HUES48 (cell line): ENCODE data around the gene FAAP20.
"Not testable (repeated sequence)": the region's sequence is repeated elsewhere in the genome, so short reads cannot be mapped to it uniquely, and the experiment has no call there.

Experiments used
- H3K27ac ChIP-seq: one replicate; pipeline ENCODE4 v1.7.0; 2013; ENCODE audit warnings: low read depth, low read length, inconsistent platforms
- H3K27me3 ChIP-seq: 2 replicates; pipeline ENCODE4 v1.6.1; 2013; ENCODE audit warnings: mild to moderate bottlenecking, low read length; ENCODE audit not compliant: control insufficient read depth, insufficient read depth
- H3K36me3 ChIP-seq: 2 replicates; pipeline ENCODE4 v1.6.1; 2013; ENCODE audit warnings: low read length; ENCODE audit not compliant: control insufficient read depth, insufficient read depth
- H3K4me1 ChIP-seq: 2 replicates; pipeline ENCODE4 v1.6.1; 2013; ENCODE audit warnings: mild to moderate bottlenecking, low read length; ENCODE audit not compliant: control insufficient read depth, insufficient read depth
- H3K4me3 ChIP-seq: 2 replicates; pipeline ENCODE4 v1.5.1; 2013; ENCODE audit warnings: mild to moderate bottlenecking, low read depth, low read length
- H3K9ac ChIP-seq: 2 replicates; pipeline ENCODE4 v1.6.1; 2013; ENCODE audit warnings: mild to moderate bottlenecking, low read depth, low read length, moderate library complexity
- H3K9me3 ChIP-seq: 2 replicates; pipeline ENCODE4 v1.6.1; 2013; ENCODE audit warnings: low read length; ENCODE audit not compliant: control insufficient read depth, insufficient read depth

Gene FAAP20

DNA sequence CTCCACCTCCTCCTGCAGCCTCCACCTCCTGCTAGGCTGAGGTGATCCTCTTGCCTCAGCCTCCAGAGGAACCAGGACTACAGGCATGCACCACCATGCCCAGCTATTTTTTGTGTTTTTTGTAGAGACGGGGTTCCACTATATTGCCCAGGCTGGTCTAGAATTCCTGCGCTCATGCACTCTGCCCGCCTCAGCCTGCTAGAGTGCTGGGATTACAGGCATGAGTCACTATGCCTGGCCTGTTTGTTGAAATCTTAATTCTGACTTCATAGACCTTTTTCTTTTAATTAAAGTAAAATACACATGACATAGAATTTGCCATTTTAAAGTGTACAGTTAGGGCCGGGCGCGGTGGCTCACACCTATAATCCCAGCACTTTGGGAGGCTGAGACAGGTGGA lies 42.7 kb downstream of the FAAP20 start:
- Histone ChIP-seq H3K4me3 (no peak overlapping the region), H3K9me3 (no peaks in the 10 kb centered on the region), H3K36me3 (peaks cover 65% of the 10 kb centered on the region), H3K9ac (no peak overlapping the region), H3K27me3 (no peaks in the 10 kb centered on the region), H3K4me1 (no peaks in the 10 kb centered on the region), H3K27ac (no peak overlapping the region)

DNA sequence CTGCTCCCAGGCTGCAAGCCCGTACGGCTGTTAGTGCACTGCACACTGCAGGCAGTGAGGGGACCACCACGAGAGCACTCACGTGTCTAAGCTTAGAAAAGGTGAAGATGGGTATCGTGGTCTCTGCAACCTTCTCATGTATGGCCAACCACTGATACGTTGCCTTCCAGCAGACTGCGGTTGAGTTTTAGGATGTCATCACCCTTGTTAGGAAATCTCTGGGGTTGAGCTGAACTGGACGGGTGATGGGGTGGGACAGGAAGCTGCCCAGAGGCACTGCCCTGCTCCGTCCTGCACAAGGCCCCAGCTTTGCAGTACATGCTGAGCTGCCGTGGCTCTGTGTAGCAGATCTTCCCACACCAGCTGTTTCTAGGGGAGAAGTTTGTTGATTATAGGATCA lies 43.3 kb downstream of the FAAP20 start:
- H3K9ac ChIP-seq: no peak overlapping the region
- no peaks in the 10 kb centered on the region for H3K9me3 ChIP-seq
- no peak overlapping the region for H3K27ac ChIP-seq
- no peaks in the 10 kb centered on the region for H3K4me1 ChIP-seq
- H3K27me3 ChIP-seq: no peaks in the 10 kb centered on the region
- H3K36me3 ChIP-seq: peaks cover 65% of the 10 kb centered on the region
- no peak overlapping the region for H3K4me3 ChIP-seq

DNA sequence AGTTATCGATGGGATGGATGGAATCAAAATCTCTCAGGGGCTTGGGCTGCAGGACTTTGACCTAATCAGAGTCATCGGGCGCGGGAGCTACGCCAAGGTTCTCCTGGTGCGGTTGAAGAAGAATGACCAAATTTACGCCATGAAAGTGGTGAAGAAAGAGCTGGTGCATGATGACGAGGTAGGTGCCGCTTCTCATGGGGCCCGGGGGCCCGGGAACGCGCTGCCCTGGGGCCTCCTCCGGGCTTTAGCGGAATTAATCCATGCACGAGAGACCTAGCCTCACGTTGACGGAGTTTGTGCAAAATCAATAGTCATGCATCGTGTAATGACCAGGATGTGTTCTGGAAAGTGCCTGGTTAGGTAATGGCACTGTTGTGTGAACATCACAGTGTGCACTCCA lies 43.8 kb downstream of the FAAP20 start:
- no peaks in the 10 kb centered on the region for H3K9me3 ChIP-seq
- no peaks in the 10 kb centered on the region for H3K4me1 ChIP-seq
- no peak overlapping the region for H3K9ac ChIP-seq
- H3K27ac ChIP-seq: no peak overlapping the region
- no peak overlapping the region for H3K4me3 ChIP-seq
- H3K27me3 ChIP-seq: no peaks in the 10 kb centered on the region
- H3K36me3 ChIP-seq: peaks cover 65% of the 10 kb centered on the region

DNA sequence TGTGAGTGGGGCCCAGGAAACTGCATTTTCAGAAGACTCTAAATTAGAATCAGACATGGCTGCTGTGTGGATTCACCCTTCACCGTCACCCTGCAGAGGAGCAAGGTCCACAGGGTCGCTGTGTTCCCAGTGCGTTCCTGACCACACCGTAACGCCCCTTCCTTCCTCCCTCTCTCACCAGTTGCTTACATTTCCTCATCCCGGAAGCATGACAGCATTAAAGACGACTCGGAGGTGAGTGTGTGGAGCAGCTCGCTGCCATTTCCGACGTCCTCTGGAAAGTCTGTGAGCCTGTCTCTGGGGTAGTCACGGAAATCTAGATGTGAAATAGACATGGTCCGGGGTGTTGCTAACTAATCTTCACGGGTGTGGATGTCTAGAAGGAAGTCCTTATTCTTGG lies 45.9 kb downstream of the FAAP20 start:
- H3K36me3 ChIP-seq: peaks cover 64% of the 10 kb centered on the region
- H3K27me3 ChIP-seq: no peaks in the 10 kb centered on the region
- H3K4me1 ChIP-seq: no peaks in the 10 kb centered on the region
- H3K9me3 ChIP-seq: no peaks in the 10 kb centered on the region
- H3K27ac ChIP-seq: no peak overlapping the region
- H3K9ac ChIP-seq: no peak overlapping the region
- no peak overlapping the region for H3K4me3 ChIP-seq

DNA sequence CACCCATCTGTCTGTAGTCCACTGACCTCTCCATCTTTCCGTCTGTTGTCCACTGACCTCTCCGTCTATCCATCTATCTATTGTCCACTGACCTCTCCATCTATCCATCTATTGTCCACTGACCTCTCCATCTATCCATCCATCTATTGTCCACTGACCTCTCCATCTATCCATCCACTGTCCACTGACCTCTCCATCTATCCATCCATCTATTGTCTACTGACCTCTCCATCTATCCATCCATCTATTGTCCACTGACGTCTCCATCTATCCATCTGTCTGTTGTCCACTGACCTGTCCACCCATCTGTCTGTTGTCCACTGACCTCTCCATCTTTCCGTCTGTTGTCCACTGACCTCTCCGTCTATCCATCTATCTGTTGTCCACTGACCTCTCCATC lies 46.7 kb downstream of the FAAP20 start:
- not testable (repeated sequence) for H3K4me3 ChIP-seq, H3K9me3 ChIP-seq, H3K27me3 ChIP-seq, H3K27ac ChIP-seq, H3K9ac ChIP-seq, H3K4me1 ChIP-seq
- peaks cover 57% of the 10 kb centered on the region for H3K36me3 ChIP-seq

DNA sequence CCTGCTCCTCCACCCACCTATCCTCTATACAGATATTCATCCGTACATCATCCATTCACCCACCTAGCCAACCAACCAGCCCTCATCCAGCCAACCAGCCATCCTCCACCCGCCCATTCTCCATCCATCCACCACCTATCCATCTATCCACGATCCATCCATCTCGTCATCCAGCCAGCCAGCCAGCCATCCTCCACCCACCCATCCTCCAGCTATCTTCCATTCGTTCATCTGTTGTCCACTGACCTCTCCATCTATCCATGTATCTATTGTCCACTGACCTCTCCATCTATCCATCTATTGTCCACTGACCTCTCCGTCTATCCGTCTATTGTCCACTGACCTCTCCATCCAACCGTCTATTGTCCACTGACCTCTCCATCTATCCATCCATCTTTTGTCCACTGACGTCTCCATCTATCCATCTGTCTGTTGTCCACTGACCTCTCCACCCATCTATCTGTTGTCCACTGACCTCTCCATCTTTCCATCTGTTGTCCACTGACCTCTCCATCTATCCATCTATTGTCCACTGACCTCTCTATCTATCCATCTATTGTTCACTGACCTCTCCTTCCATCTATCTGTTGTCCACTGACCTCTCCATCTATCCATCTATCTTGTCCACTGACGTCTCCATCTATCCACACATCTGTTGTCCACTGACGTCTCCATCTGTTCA lies 47.6 kb downstream of the FAAP20 start:
- no peak overlapping the region for H3K4me3 ChIP-seq
- H3K27ac ChIP-seq: no peak overlapping the region
- H3K36me3 ChIP-seq: peaks cover 53% of the 10 kb centered on the region
- H3K9me3 ChIP-seq: no peaks in the 10 kb centered on the region
- no peaks in the 10 kb centered on the region for H3K4me1 ChIP-seq
- no peak overlapping the region for H3K9ac ChIP-seq
- no peaks in the 10 kb centered on the region for H3K27me3 ChIP-seq

DNA sequence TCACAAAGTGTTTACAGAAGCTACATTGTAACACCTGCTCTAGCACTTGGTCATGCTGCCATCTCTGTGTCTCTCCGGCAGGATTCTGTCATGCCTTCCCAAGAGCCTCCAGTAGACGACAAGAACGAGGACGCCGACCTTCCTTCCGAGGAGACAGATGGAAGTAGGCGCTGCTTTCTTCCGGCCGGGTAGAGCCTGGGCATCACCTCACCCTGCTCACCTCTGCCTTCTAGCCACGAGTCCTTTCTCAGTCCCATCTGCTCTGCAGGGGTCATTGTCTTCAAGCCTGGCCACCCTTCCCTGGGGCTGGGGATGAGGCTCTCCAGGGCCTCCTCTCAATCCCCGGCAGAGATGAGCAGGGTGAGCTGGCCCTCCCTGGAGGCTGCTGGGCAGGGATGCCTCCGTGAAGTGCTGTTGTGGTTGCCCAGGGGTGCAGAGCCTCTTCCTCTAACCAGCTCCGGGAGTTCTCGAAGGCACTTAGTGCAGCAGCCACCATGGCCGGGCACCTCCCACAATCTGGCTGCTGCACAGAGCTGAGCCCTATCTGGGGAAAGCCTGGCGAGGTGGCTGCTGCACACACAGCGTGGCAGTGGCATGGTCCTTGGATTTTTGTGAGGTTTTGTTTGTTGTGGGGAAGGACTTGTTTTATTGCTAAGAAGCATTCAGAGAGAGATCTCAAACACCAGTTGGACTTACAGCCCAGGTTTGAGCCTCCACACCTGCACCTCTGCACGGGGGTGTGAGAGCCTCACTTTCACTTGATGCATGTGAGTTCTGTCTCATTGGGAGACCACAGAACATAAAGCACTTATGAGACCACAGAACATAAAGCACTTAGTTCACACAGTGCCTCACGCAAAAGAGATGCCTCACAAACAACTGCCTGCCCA lies 48.4 kb downstream of the FAAP20 start:
- Histone ChIP-seq H3K27ac (no peak overlapping the region), H3K9ac (no peak overlapping the region)

DNA sequence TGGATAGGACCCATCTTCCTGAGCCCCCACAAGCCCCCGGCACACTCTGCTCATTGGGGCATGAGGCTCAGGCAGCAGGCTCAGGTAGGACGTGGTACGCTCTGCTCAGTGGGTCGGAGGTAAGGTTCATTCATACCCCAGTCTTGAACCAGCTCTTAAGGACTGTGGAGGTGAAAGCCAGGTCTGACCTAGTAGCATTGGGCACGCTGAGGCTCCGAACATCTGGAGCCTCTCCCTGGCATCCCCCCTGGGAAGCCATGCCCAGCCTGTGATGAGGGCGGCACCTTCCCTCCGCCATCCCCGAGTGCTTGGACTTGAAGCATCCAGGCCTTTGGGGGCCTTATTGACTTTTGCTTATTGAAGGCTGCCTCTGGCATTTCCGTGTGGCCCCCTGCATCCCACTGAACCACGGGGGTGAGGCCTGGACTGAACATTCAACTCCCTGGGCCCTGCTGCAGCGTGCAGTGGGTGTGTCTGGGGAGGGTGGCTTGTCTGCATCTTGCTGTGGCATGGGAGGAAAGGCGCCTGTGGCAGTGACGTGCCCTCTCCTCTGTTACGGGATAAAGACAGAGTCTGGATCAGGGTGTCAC lies 50.0 kb downstream of the FAAP20 start:
- no peaks in the 10 kb centered on the region for H3K4me1 ChIP-seq
- H3K36me3 ChIP-seq: peaks cover 36% of the 10 kb centered on the region
- no peak overlapping the region for H3K27ac ChIP-seq
- no peaks in the 10 kb centered on the region for H3K27me3 ChIP-seq
- no peaks in the 10 kb centered on the region for H3K9me3 ChIP-seq
- no peak overlapping the region for H3K9ac ChIP-seq
- no peak overlapping the region for H3K4me3 ChIP-seq

More for the DNA sequence above, 48.4 kb downstream of the FAAP20 start:
- Histone ChIP-seq H3K4me3 (no peak overlapping the region), H3K36me3 (peaks cover 46% of the 10 kb centered on the region), H3K27me3 (no peaks in the 10 kb centered on the region), H3K9me3 (no peaks in the 10 kb centered on the region), H3K4me1 (no peaks in the 10 kb centered on the region)

DNA sequence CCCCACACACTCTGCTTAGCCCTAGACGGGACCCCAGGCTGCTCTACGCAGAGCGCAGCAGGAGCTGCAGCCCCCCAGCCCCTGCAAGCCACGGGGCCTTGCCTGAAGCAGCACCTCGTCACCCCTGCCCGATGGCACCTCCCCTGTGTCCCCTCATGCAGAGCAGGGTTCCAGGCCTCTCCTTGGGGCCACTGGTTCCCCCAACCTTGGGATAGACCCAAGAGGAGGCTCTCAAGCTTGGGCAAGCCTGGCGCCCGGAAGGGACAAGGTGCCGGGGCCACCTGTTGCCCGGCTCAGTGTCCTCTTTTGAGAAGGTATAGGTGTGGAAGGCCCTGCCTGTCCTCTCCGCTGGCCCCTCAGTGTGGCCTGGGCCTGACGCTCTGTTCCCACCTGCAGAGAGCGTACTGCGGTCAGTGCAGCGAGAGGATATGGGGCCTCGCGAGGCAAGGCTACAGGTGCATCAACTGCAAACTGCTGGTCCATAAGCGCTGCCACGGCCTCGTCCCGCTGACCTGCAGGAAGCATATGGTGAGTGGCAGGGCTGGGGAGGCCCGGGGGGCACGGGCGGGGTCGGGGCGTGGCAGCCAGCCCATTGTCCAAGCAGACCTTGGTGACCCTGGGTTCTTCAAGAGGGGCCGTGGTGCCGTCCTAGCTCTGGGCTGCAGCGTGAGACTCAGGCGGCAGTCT lies 50.6 kb downstream of the FAAP20 start:
- Histone ChIP-seq H3K9ac (no peak overlapping the region), H3K36me3 (peaks cover 31% of the 10 kb centered on the region), H3K27me3 (no peaks in the 10 kb centered on the region), H3K4me1 (no peaks in the 10 kb centered on the region), H3K27ac (no peak overlapping the region), H3K9me3 (no peaks in the 10 kb centered on the region), H3K4me3 (no peak overlapping the region)

DNA sequence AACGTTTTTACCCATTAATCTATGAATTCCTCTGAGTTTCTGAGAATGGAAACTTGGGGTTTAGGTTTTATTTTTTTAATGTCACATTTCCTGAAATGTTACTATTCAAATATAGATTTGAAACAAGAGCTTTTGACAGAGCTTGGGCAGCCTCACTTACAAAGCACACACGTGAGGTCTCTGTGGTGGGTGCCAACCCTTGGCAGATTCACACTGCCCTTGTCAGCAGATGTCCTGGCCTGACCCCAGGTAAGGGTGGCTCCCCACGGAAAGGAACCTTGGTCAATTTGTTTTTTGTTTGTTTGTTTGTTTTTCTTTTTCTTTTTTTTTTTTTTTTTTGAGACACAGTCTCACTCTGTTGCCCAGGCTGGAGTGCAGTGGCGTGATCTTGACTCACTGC lies 53.5 kb downstream of the FAAP20 start:
- Histone ChIP-seq H3K4me3 (no peak overlapping the region), H3K27me3 (no peaks in the 10 kb centered on the region), H3K9ac (no peak overlapping the region), H3K9me3 (no peaks in the 10 kb centered on the region), H3K27ac (no peak overlapping the region), H3K36me3 (peaks cover 15% of the 10 kb centered on the region), H3K4me1 (no peaks in the 10 kb centered on the region)
